ENCODE measurements around the gene BMI1.

DNA sequence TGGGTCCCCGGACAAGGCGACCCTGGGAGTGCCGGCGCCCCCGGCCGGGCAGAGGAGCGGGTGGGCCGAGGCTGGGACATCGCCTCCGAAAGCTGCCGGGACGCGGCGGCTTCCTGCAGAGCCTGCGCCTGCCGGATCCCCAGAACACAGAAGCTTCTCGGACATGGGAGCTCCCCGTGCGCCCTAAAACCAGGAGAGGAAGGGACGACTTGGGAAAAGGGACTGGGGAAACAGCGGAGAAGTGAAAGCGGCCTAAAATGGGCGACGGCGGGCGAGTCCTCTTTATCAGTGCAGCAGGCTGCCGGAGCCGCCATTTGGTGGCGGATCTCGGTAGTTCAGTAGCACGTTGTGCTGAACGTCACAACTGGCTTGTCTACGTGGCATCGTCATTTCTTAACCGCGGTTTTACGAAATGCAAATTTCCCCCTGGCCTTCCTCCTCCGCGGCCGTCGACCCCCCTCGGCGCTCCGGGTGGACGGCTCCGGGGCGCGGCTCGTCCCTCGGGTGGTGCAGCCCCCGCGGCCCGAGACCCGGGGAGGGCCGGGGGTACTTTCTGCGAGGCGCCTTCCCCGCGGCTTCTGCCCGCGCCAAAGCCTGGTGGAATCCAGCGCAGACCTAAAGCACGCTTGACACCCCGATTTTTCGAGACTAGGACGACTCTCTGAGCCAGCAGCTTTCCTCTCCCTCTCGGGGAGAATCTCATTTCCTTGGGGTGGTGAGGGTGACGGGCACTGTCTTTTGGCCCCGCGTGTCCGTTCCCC, 14.5 kb downstream of the BMI1 start:
- TF ChIP-seq CTCF (IDR thresholded peaks at IDR 0.05) (no peak), POLR2A (IDR thresholded peaks at IDR 0.05) (no peak)
